Measurements from ENCODE around the gene ANKS3. TPM values are rescaled to one million over a fixed set of nuclear protein-coding genes. Genes with fewer than 3 reads are reported as not detected.

ANKS3 gene
- total and polyA plus RNA-seq, 4 donors, result 12.6 to 26.3 (median 24.4) TPM

DNA sequence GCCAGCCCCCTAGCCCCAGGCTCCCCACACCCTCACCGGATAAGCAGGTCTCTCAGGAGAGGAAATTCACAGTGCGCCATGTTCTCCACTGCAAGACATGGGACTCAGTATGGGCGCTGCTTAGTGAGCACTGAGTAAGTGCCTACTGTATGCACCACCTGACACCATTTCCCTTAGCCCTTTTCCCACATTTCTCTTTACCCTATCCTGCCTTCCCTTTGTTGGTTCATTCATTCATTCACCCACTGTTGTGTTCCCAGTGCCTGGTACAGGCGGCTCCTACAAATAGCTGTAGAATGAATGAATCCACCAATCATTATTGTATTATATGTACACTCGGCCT lies 44.0 kb upstream of the ANKS3 start:
- H3K36me3 ChIP-seq (ENCODE audit: control insufficient read depth in 4 of 4, insufficient read depth in 4 of 4, low read length in 4 of 4), result no peaks in the 10 kb centered on the region
- H3K4me1 ChIP-seq (ENCODE audit: control insufficient read depth in 5 of 5, insufficient read depth in 5 of 5, low read length in 5 of 5), result peaks cover 0 to 2% (median 0%) of the 10 kb centered on the region in 5 donors
- no peak overlapping the region for H3K27ac ChIP-seq (ENCODE audit: low read depth in 1 of 2, low read length in 1 of 2)
- 86 to 95% methylated on average over 5 of the region's 5 CpGs for WGBS, 2 donors
- TF ChIP-seq, protein P1, sequence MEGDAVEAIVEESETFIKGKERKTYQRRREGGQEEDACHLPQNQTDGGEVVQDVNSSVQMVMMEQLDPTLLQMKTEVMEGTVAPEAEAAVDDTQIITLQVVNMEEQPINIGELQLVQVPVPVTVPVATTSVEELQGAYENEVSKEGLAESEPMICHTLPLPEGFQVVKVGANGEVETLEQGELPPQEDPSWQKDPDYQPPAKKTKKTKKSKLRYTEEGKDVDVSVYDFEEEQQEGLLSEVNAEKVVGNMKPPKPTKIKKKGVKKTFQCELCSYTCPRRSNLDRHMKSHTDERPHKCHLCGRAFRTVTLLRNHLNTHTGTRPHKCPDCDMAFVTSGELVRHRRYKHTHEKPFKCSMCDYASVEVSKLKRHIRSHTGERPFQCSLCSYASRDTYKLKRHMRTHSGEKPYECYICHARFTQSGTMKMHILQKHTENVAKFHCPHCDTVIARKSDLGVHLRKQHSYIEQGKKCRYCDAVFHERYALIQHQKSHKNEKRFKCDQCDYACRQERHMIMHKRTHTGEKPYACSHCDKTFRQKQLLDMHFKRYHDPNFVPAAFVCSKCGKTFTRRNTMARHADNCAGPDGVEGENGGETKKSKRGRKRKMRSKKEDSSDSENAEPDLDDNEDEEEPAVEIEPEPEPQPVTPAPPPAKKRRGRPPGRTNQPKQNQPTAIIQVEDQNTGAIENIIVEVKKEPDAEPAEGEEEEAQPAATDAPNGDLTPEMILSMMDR (IDR thresholded peaks at IDR 0.05; ENCODE audit: control extremely low read depth, extremely low read depth), result no peak
- H3K9me3 ChIP-seq (ENCODE audit: control insufficient read depth in 4 of 4, insufficient read depth in 3 of 4, low read length in 3 of 4), result no peaks in the 10 kb centered on the region
- H3K27me3 ChIP-seq (ENCODE audit: control insufficient read depth in 3 of 3, insufficient read depth in 3 of 3, low read length in 2 of 3), result no peaks in the 10 kb centered on the region
- no peak for DNase-seq
- ATAC-seq (ENCODE audit: insufficient read depth, low FRiP score), result no peak
- no peak overlapping the region for H3K9ac ChIP-seq (ENCODE audit: insufficient read depth in 1 of 2, low read length in 2 of 2)
- H3K4me3 ChIP-seq, result no peak overlapping the region

DNA sequence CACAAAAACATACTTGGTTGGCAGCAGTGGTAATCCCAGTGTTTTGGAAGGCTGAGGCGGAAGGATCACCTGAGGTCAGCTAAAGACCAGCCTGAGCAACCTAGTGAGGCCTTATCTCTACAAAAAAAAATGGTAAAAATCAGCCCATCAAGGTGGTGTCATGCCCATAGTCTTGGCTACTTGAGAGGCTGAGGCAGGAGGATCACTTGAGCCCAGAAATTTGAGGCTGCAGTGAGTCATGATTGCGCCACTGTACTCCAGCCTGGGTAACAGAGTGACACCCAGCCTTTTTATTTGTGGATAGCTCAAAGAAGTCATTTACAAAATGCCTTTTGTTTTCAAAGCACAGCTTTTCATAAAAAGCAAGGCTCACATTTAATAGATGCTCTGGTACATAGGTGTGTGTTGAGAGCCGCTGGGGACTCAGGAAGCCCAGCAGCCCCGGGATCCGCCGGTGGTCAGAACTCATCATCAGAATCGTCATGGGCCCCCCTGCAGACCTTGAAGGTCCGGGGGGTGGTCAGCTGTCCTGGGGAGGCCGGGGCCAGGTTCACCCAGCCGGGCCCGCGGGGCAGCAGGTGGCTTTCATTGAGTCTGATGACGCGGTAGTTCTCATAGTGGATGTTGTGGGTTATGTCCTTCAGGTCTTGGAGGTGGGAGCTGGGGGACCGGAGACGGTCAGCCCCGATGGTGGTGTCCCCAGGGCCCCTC lies 43.4 kb upstream of the ANKS3 start:
- peaks cover 0 to 2% (median 0%) of the 10 kb centered on the region in 5 donors for H3K4me1 ChIP-seq (ENCODE audit: control insufficient read depth in 5 of 5, insufficient read depth in 5 of 5, low read length in 5 of 5)
- H3K9me3 ChIP-seq (ENCODE audit: control insufficient read depth in 4 of 4, insufficient read depth in 3 of 4, low read length in 3 of 4), result no peaks in the 10 kb centered on the region
- ATAC-seq (ENCODE audit: insufficient read depth, low FRiP score) (no peak), DNase-seq (no peak)
- no peak overlapping the region for H3K4me3 ChIP-seq
- H3K36me3 ChIP-seq (ENCODE audit: control insufficient read depth in 4 of 4, insufficient read depth in 4 of 4, low read length in 4 of 4), result no peaks in the 10 kb centered on the region
- H3K27me3 ChIP-seq (ENCODE audit: control insufficient read depth in 3 of 3, insufficient read depth in 3 of 3, low read length in 2 of 3), result no peaks in the 10 kb centered on the region
- 87 to 93% methylated on average over 17 of the region's 17 CpGs for WGBS, 2 donors
- H3K9ac ChIP-seq (ENCODE audit: insufficient read depth in 1 of 2, low read length in 2 of 2), result no peak overlapping the region
- TF ChIP-seq, protein P1 (IDR thresholded peaks at IDR 0.05; ENCODE audit: control extremely low read depth, extremely low read depth), result no peak
- H3K27ac ChIP-seq (ENCODE audit: low read depth in 1 of 2, low read length in 1 of 2), result no peak overlapping the region

GRCh38 chr16:4776141-4776705 lies 42.2 kb upstream of the ANKS3 start:
- DNase-seq, result no peak
- 90 to 97% methylated on average over 2 of the region's 2 CpGs for WGBS, 2 donors
- H3K36me3 ChIP-seq (ENCODE audit: control insufficient read depth in 4 of 4, insufficient read depth in 4 of 4, low read length in 4 of 4), result no peaks in the 10 kb centered on the region
- no peaks in the 10 kb centered on the region for H3K9me3 ChIP-seq (ENCODE audit: control insufficient read depth in 4 of 4, insufficient read depth in 3 of 4, low read length in 3 of 4)
- no peak overlapping the region for H3K9ac ChIP-seq (ENCODE audit: insufficient read depth in 1 of 2, low read length in 2 of 2)
- no peak overlapping the region for H3K27ac ChIP-seq (ENCODE audit: low read depth in 1 of 2, low read length in 1 of 2)
- H3K4me3 ChIP-seq, result no peak overlapping the region
- no peak for ATAC-seq (ENCODE audit: insufficient read depth, low FRiP score)
- TF ChIP-seq, protein P1 (IDR thresholded peaks at IDR 0.05; ENCODE audit: control extremely low read depth, extremely low read depth), result no peak
- peaks cover 0 to 2% (median 0%) of the 10 kb centered on the region in 5 donors for H3K4me1 ChIP-seq (ENCODE audit: control insufficient read depth in 5 of 5, insufficient read depth in 5 of 5, low read length in 5 of 5)
- no peaks in the 10 kb centered on the region for H3K27me3 ChIP-seq (ENCODE audit: control insufficient read depth in 3 of 3, insufficient read depth in 3 of 3, low read length in 2 of 3)

Data from lung (tissue), 12 donors.